Upper lobe of right lung (tissue), 1 donor: Measurements from ENCODE around the gene KRTAP5-9. TPM values are rescaled to one million over a fixed set of nuclear protein-coding genes. Genes with fewer than 3 reads are reported as not detected.
"Not testable (repeated sequence)": the region's sequence is repeated elsewhere in the genome, so short reads cannot be mapped to it uniquely, and the experiment has no call there.

Experiments
- ATAC-seq: fragments of 200-7000 bp; cut with Tn5 transposase; one replicate; pipeline ENCODE4 v1.9.1; 2020; ENCODE audit warnings: mild to moderate bottlenecking, moderate library complexity
- DNase-seq: peaks from one replicate; pipeline ENCODE4 v3.0.0-alpha.2; 2020
- H3K27ac ChIP-seq: fragments of 200-600 bp; one replicate; pipeline ENCODE4 v1.8.0; 2022
- H3K27me3 ChIP-seq: fragments of 200-600 bp; one replicate; pipeline ENCODE4 v1.8.0; 2022; ENCODE audit warnings: mild to moderate bottlenecking
- H3K36me3 ChIP-seq: fragments of 200-600 bp; one replicate; pipeline ENCODE4 v1.8.0; 2022
- H3K4me1 ChIP-seq: fragments of 200-600 bp; one replicate; pipeline ENCODE4 v1.8.0; 2022
- H3K4me3 ChIP-seq: fragments of 200-600 bp; one replicate; pipeline ENCODE4 v1.8.0; 2022; ENCODE audit warnings: mild to moderate bottlenecking
- H3K9me3 ChIP-seq: fragments of 200-600 bp; one replicate; pipeline ENCODE4 v1.8.0; 2022
- CTCF ChIP-seq: fragments of 200-600 bp; IDR thresholded peaks from one replicate; pipeline ENCODE4 v1.8.0; 2022; ENCODE audit warnings: antibody characterized with exemption
- intact Hi-C: fragments of 100-400 bp; cut with DNase I; formaldehyde crosslinking; loops from one replicate; pipeline ENCODE4 v1.11.0; 2022
- total RNA-seq: library from RNA; stranded (reverse); fragmentation: NEBNext Ultra II Directional; extraction: Animal tissue kit (Norgen Biotek cat#: 25700); gene quantifications from one replicate; pipeline ENCODE4 v1.2.1, GENCODE V29; 2021
- donor health status: DM: no; HTN: yes; CAD: no; lungs with severe emphysema.

KRTAP5-9 gene
- total RNA-seq, 1 donor from 2014 or later = not detected

GRCh38 chr11:71518506-71519471, 29.4 kb upstream of the KRTAP5-9 start:
- Histone ChIP-seq H3K27ac (no peak overlapping the region), H3K27me3 (no peaks in the 10 kb centered on the region), H3K36me3 (no peaks in the 10 kb centered on the region), H3K4me3 (no peak overlapping the region), H3K4me1 (no peaks in the 10 kb centered on the region), H3K9me3 (no peaks in the 10 kb centered on the region)
- no peak for TF ChIP-seq CTCF
- ATAC-seq (no peak), DNase-seq (peak; percentile 53)
- intact Hi-C loops = no loop called here

- no peak overlapping the region for H3K27ac ChIP-seq
- TF ChIP-seq CTCF = no peak
- H3K4me3 ChIP-seq = no peak overlapping the region
- intact Hi-C loops = no loop called here
- ATAC-seq = no peak
- no peaks in the 10 kb centered on the region for H3K27me3 ChIP-seq
- no peaks in the 10 kb centered on the region for H3K9me3 ChIP-seq
- H3K4me1 ChIP-seq = no peaks in the 10 kb centered on the region
- no peaks in the 10 kb centered on the region for H3K36me3 ChIP-seq
- no peak for DNase-seq
Measured at GRCh38 chr11:71519546-71519945, 28.7 kb upstream of the KRTAP5-9 start.

GRCh38 chr11:71525188-71525937, 22.9 kb upstream of the KRTAP5-9 start:
- DNase-seq (peak; percentile 17), ATAC-seq (no peak)
- no peaks in the 10 kb centered on the region for H3K4me1 ChIP-seq

GRCh38 chr11:71525938-71526495, 22.2 kb upstream of the KRTAP5-9 start:
- Histone ChIP-seq H3K36me3 (no peaks in the 10 kb centered on the region), H3K9me3 (no peaks in the 10 kb centered on the region), H3K27me3 (no peaks in the 10 kb centered on the region), H3K4me3 (no peak overlapping the region), H3K4me1 (no peaks in the 10 kb centered on the region), H3K27ac (no peak overlapping the region)
- ATAC-seq (no peak), DNase-seq (peak; percentile 28)
- no peak for TF ChIP-seq CTCF
- intact Hi-C loops = no loop called here

More at GRCh38 chr11:71525188-71525937, 22.9 kb upstream of the KRTAP5-9 start:
- Histone ChIP-seq H3K9me3 (no peaks in the 10 kb centered on the region), H3K27ac (no peak overlapping the region), H3K27me3 (no peaks in the 10 kb centered on the region), H3K4me3 (no peak overlapping the region), H3K36me3 (no peaks in the 10 kb centered on the region)
- no peak for TF ChIP-seq CTCF
- intact Hi-C loops = no loop called here

GRCh38 chr11:71526796-71527575, 21.2 kb upstream of the KRTAP5-9 start, which contains the start of gene KRTAP5-7:
Gene KRTAP5-7 (plus strand): TSS chr11:71527267. CDS start chr11:71527301, 34 bp downstream.
- H3K9me3 ChIP-seq, H3K4me1 ChIP-seq, H3K4me3 ChIP-seq, H3K27ac ChIP-seq, ATAC-seq, intact Hi-C loops, H3K36me3 ChIP-seq, H3K27me3 ChIP-seq: not testable (repeated sequence)
- peak; percentile 19 for DNase-seq
